Left cardiac atrium (tissue), 4 donors: Measurements from ENCODE around the gene CCDC184. TPM values are rescaled to one million over a fixed set of nuclear protein-coding genes. Genes with fewer than 3 reads are reported as not detected.
"Not testable (repeated sequence)": the region's sequence is repeated elsewhere in the genome, so short reads cannot be mapped to it uniquely, and the experiment has no call there.

ENCODE experiments used
- ATAC-seq, 2 donors: fragments of 200-7000 bp; cut with Tn5 transposase; one replicate each; pipeline ENCODE4 v1.9.1; 2020; ENCODE audit warnings: mild to moderate bottlenecking in 2 of 2, moderate library complexity in 2 of 2
- DNase-seq: peaks from one replicate; pipeline ENCODE4 v3.0.0-alpha.2; 2020
- intact Hi-C, 2 donors: fragments of 100-400 bp; cut with DNase I; formaldehyde crosslinking; loops; one replicate each; pipeline versions ENCODE4 v1.14.1 to v1.15.1; 2022 to 2023
- total RNA-seq, 2 donors: library from RNA; stranded (reverse); fragmentation: NEBNext Ultra II Directional; extraction: Animal tissue kit (Norgen Biotek cat#: 25700); gene quantifications; one replicate each; pipeline ENCODE4 v1.2.1, GENCODE V29; 2021
- donor health status: DM: no; HTN: yes; CAD: no.
- donor health status: DM: no; HTN: yes; CAD: no; lungs with severe emphysema.
- donor health status: DM: yes; HTN: yes; CAD: no.
- donor health status: Dilated cardiomyopathy.

Gene CCDC184
- total RNA-seq, 2 donors from 2014 or later: 1.2 to 1.4 TPM

GRCh38 chr12:48197971-48198671, 14.7 kb downstream of the CCDC184 start:
- ATAC-seq (peak; percentile 99 to 100), DNase-seq (peak; percentile 99)
- intact Hi-C loops: no loop called here

GRCh38 chr12:48198672-48198971, 15.2 kb downstream of the CCDC184 start:
- peak; percentile 51 to 66 for ATAC-seq
- intact Hi-C loops: no loop called here

GRCh38 chr12:48198985-48199384, 15.5 kb downstream of the CCDC184 start:
- no peak for ATAC-seq
- intact Hi-C loops: no loop called here
- DNase-seq: no peak

More at GRCh38 chr12:48198672-48198971, 15.2 kb downstream of the CCDC184 start:
- peak; percentile 66 for DNase-seq

- DNase-seq (no peak), ATAC-seq (no peak)
- intact Hi-C loops: loop anchor here in 1 of 2 donors (10.0 kb wide), 1 partner anchor 155 kb away; the partner anchor contains the start of gene ZNF641
These were observed 16.4 kb downstream of the CCDC184 start for GRCh38 chr12:48199774-48200221.

GRCh38 chr12:48201091-48201490, 17.6 kb downstream of the CCDC184 start:
- intact Hi-C loops: loop anchor here in 1 of 2 donors (10.0 kb wide), 1 partner anchor 154 kb away; the partner anchor contains the start of gene ZNF641
- DNase-seq: no peak
- no peak for ATAC-seq

GRCh38 chr12:48201516-48201915, 18.1 kb downstream of the CCDC184 start:
- intact Hi-C loops: loop anchor here in 1 of 2 donors (10.0 kb wide), 1 partner anchor 153 kb away; the partner anchor contains the start of gene ZNF641
- ATAC-seq: no peak
- DNase-seq: no peak

- ATAC-seq: no peak
- intact Hi-C loops: loop anchor here in 1 of 2 donors (10.0 kb wide), 1 partner anchor 152 kb away; the partner anchor contains the start of gene ZNF641
- DNase-seq: no peak
These were observed 19.3 kb downstream of the CCDC184 start for GRCh38 chr12:48202766-48203165.

- intact Hi-C loops: loop anchor here in 1 of 2 donors (10.0 kb wide), 1 partner anchor 152 kb away; the partner anchor contains the start of gene ZNF641
- ATAC-seq (no peak), DNase-seq (no peak)
These were observed 19.7 kb downstream of the CCDC184 start, which contains the start of gene OR10AD1 for GRCh38 chr12:48203192-48203591. TSS of gene OR10AD1 (minus strand) at chr12:48203292. CDS start at chr12:48203292, 0 bp downstream.

GRCh38 chr12:48209495-48209894, 26.1 kb downstream of the CCDC184 start:
- intact Hi-C loops: loop anchor here in 1 of 2 donors (10.0 kb wide), 1 partner anchor 145 kb away; the partner anchor contains the start of gene ZNF641
- DNase-seq, ATAC-seq: not testable (repeated sequence)

- DNase-seq (no peak), ATAC-seq (no peak)
- intact Hi-C loops: no loop called here
These were observed 33.3 kb downstream of the CCDC184 start for GRCh38 chr12:48216785-48217184.

- intact Hi-C loops: no loop called here
- no peak for ATAC-seq
- DNase-seq: no peak
These were observed 36.2 kb downstream of the CCDC184 start for GRCh38 chr12:48219631-48220030.

- intact Hi-C loops: no loop called here
- DNase-seq (no peak), ATAC-seq (no peak)
These were observed 37.3 kb downstream of the CCDC184 start for GRCh38 chr12:48220701-48221100.

- intact Hi-C loops: no loop called here
- DNase-seq (no peak), ATAC-seq (no peak)
These were observed 38.2 kb downstream of the CCDC184 start for GRCh38 chr12:48221645-48222044.

- intact Hi-C loops, DNase-seq, ATAC-seq: not testable (repeated sequence)
These were observed 41.1 kb downstream of the CCDC184 start for GRCh38 chr12:48224533-48224932.

GRCh38 chr12:48231169-48231958, 47.9 kb downstream of the CCDC184 start:
- DNase-seq, intact Hi-C loops, ATAC-seq: not testable (repeated sequence)

Other genes starting within 250 kb of the CCDC184 start
- gene TMEM106C, start 220.0 kb upstream of the CCDC184 start, total RNA-seq: 10 to 100 TPM; 47.9 to 54.9 TPM
- gene COL2A1, start 179.2 kb upstream of the CCDC184 start, total RNA-seq: not detected
- gene SENP1, start 77.6 kb upstream of the CCDC184 start, total RNA-seq: 10 to 100 TPM in 1 of 2 donors, 1 to 10 TPM in 1; 7.2 to 10.7 TPM
- gene PFKM, start 64.3 kb upstream of the CCDC184 start, total RNA-seq: 100 to 1,000 TPM; 202 to 260 TPM
- 10 to 100 TPM; 47.3 to 50.0 TPM for gene ASB8, start 26.1 kb upstream of the CCDC184 start, total RNA-seq
- not detected for gene OR10AD1, start 19.6 kb downstream of the CCDC184 start, total RNA-seq
- 10 to 100 TPM; 14.3 to 14.4 TPM for gene ZNF641, start 167.3 kb downstream of the CCDC184 start, total RNA-seq